WI38 (cell line): ENCODE measurements around the gene SNRPD2.

Experiments used
- H3K4me3 ChIP-seq: 2 replicates; pipeline ENCODE4 v1.5.1; 2011; ENCODE audit warnings: low read depth, mild to moderate bottlenecking, control low read depth, low read length
- CTCF ChIP-seq: IDR thresholded peaks from 2 replicates; pipeline ENCODE4 v1.5.1; 2012; ENCODE audit warnings: low read depth, mild to moderate bottlenecking, control low read depth, low read length

Gene SNRPD2

GRCh38 chr19:45711851-45712698 lies 20.3 kb upstream of the SNRPD2 start:
- no peak for TF ChIP-seq CTCF
- no peak overlapping the region for H3K4me3 ChIP-seq

GRCh38 chr19:45710356-45711130 lies 18.8 kb upstream of the SNRPD2 start:
- no peak for TF ChIP-seq CTCF
- H3K4me3 ChIP-seq, result no peak overlapping the region

DNA sequence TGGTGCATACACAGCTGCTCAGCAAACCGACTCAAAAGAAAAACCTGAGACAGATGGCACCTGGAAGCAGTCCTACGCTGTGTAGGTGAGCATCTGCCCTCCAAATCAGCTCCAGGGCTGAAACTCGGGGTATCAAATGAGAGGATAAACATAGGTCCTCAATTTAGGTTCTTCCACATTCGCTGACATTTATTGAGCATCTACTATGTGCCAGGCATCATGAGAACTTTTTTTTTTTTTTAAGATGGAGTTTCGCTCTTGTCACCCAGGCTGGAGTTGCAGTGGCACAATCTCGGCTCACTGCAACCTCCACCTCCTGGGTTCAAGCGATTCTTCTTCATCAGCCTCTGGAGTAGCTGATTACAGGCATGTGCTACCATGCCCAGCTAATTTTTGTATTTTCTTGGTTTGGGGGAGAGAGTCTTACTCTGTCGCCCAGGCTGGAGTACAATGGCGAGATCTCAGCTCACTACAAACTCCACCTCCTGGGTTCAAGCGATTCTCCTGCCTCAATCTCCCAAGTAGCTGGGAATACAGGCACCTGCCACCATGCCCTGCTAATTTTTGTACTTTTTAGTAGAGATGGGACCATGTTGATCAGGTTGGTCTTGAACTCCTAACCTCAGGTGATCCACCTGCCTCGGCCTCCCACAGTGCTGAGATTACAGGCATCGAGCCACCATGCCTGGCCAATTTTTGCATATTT lies 14.1 kb upstream of the SNRPD2 start:
- no peak overlapping the region for H3K4me3 ChIP-seq
- TF ChIP-seq CTCF, result no peak

DNA sequence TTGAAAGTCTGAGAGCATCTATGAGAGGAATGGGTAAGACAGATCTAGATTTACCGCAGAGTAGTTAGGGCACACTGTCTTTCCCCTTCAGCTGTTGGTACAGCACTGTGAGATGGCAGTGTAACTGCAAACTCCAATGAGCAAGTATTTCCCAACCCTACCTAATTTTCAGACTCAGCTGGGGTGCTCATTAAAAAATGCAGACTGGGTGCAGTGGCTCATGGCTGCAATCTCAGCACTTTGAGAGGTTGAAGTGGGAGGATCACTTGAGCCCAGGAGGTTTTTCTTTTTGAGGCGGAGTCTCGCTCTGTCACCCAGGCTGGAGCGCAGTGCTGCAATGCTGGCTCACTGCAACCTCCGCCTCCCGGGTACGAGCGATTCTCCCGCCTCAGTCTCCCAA lies 13.4 kb upstream of the SNRPD2 start:
- H3K4me3 ChIP-seq, result no peak overlapping the region
- TF ChIP-seq CTCF, result no peak

- no peak for TF ChIP-seq CTCF
- H3K4me3 ChIP-seq, result no peak overlapping the region
These were observed 9.9 kb upstream of the SNRPD2 start for GRCh38 chr19:45701676-45702075.

DNA sequence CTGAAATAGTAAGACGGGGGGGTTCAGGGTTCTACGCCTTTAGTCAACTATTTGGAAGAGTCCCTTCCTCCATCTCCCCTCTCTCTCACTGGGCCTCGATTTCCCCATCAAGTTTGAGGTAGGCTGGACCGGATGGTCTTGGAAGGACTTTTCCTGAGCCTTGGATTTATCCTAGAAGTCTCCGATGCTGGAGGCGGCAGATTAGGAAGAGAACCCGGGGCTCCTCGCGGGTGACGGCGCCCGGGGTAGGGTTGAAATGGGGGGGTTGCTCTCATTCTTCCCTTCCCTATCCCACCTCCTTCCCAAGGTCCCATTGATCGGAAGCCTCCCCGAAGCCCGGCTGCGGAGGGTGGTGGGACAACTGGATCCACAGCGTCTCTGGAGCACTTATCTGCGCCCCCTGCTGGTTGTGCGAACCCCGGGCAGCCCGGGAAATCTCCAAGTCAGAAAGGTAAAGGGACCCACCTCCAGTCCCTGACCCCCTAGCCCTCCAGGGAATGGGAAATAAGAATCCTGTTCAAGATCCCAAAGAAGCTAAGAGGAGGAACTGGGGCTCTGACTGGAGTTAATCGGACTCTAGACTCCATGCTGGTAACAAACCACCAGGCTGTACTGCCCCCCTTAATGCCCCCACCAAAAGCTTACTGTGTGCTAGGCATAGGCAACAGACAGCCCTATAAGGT lies 1.5 kb upstream of the SNRPD2 start:
- peak; percentile 93 for TF ChIP-seq CTCF

More for the DNA sequence above, 1.5 kb upstream of the SNRPD2 start:
- peak overlapping the region; percentile 94 for H3K4me3 ChIP-seq
